Endothelial cell of umbilical vein (primary cell): ENCODE measurements around the gene CILP. TPM values are rescaled to one million over a fixed set of nuclear protein-coding genes. Genes with fewer than 3 reads are reported as not detected.

Experiments used
- BruUV-seq: library from RNA; stranded (reverse); fragments of 400-500 nt; replicated peaks from 2 replicates; lab custom pipeline; 2021; lab: Mats Ljungman, UMichigan
- CTCF ChIA-PET: fragments of 300-600, 350-600 bp; sonication (Branson Sonifier 250); formaldehyde crosslinking; loops from one replicate; lab custom pipeline; 2021; ENCODE audit warnings: antibody characterized with exemption, inconsistent platforms; lab: Charles Lee
- POLR2A ChIA-PET: fragments of 300-600, 350-600 bp; sonication (Branson Sonifier 250); formaldehyde crosslinking; loops from one replicate; lab custom pipeline; 2021; ENCODE audit warnings: antibody characterized with exemption, inconsistent platforms; lab: Charles Lee
- DNase-seq: peaks from one replicate; pipeline ENCODE4 v3.0.0-alpha.2; 2011; ENCODE audit warnings: low read depth, low spot score
- FAIRE-seq: peaks from 2 replicates; lab custom pipeline; 2011; peaks lifted over from hg19 to GRCh38; lab: Jason Lieb, UNC
- H2AFZ ChIP-seq: 2 replicates; pipeline ENCODE4 v1.6.0; 2012; ENCODE audit warnings: low read depth, low read length, control low read depth, inconsistent platforms
- H3K27ac ChIP-seq: 2 replicates; pipeline ENCODE4 v1.5.1; 2011; ENCODE audit warnings: low read depth, mild to moderate bottlenecking, control low read depth, low read length, moderate library complexity; ENCODE audit not compliant: insufficient read depth
- H3K27me3 ChIP-seq, 2 experiments: 2 replicates each; pipeline versions ENCODE4 v1.6.0 to v1.6.1; 2011; ENCODE audit warnings: low read length in 2 of 2, mixed read lengths in 1 of 2; ENCODE audit not compliant: control insufficient read depth in 2 of 2, insufficient read depth in 2 of 2
- H3K36me3 ChIP-seq, 2 experiments: 2 replicates in 1 of 2; 3 replicates in 1 of 2; pipeline ENCODE4 v1.5.1; 2011; ENCODE audit warnings: low read length in 2 of 2, mild to moderate bottlenecking in 1 of 2, moderate library complexity in 1 of 2; ENCODE audit not compliant: control insufficient read depth in 2 of 2, insufficient read depth in 2 of 2; ENCODE audit errors: extremely low read depth in 1 of 2
- H3K4me1 ChIP-seq: 3 replicates; pipeline ENCODE4 v1.5.1; 2011; ENCODE audit warnings: mild to moderate bottlenecking, low read length; ENCODE audit not compliant: control insufficient read depth, insufficient read depth; ENCODE audit errors: extremely low read depth
- H3K4me2 ChIP-seq: 2 replicates; pipeline ENCODE4 v1.6.1; 2011; ENCODE audit warnings: low read length, control low read depth, mixed read lengths; ENCODE audit not compliant: insufficient read depth
- H3K4me3 ChIP-seq, 3 experiments: fragments of 200-600 bp in 1 of 3; sonication (generic), shearing (Covaris generic) in 1 of 3; replicated peaks in 1 of 3; 2 replicates each; pipeline ENCODE4 v1.5.1; 2011 to 2016; ENCODE audit warnings: control low read depth in 3 of 3, low read length in 3 of 3, mild to moderate bottlenecking in 2 of 3, inconsistent platforms in 1 of 3, low read depth in 1 of 3, moderate library complexity in 1 of 3; ENCODE audit not compliant: insufficient read depth in 1 of 3
- H3K79me2 ChIP-seq: 2 replicates; pipeline ENCODE4 v1.6.0; 2012; ENCODE audit warnings: low read length, inconsistent platforms; ENCODE audit not compliant: control insufficient read depth, insufficient read depth
- H3K9ac ChIP-seq: replicated peaks from 2 replicates; pipeline ENCODE3; 2011; ENCODE audit warnings: low read length, control low read depth; ENCODE audit not compliant: insufficient read depth; ENCODE audit errors: extremely low read depth
- H3K9me1 ChIP-seq: replicated peaks from 3 replicates; pipeline ENCODE4 v1.6.0; 2011; ENCODE audit warnings: mild to moderate bottlenecking, low read length; ENCODE audit not compliant: control insufficient read depth, insufficient read depth; ENCODE audit errors: extremely low read depth
- H3K9me3 ChIP-seq: replicated peaks from 2 replicates; pipeline ENCODE4 v1.5.1; 2012; ENCODE audit warnings: low read length, inconsistent platforms; ENCODE audit not compliant: control insufficient read depth, insufficient read depth
- H4K20me1 ChIP-seq: replicated peaks from 2 replicates; pipeline ENCODE3; 2011; ENCODE audit warnings: mild to moderate bottlenecking, low read length; ENCODE audit not compliant: control insufficient read depth, insufficient read depth; ENCODE audit errors: extremely low read depth
- CTCF ChIP-seq, 2 donors: IDR thresholded peaks; 1 replicate in 1 of 2; 2 replicates in 1 of 2; pipeline ENCODE4 v1.5.1; 2011; ENCODE audit warnings: low read length in 2 of 2, mild to moderate bottlenecking in 2 of 2, moderate library complexity in 2 of 2, control low read depth in 1 of 2, inconsistent platforms in 1 of 2, low read depth in 1 of 2; ENCODE audit not compliant: insufficient read depth in 1 of 2; ENCODE audit errors: extremely low read depth in 1 of 2
- EZH2 ChIP-seq: IDR thresholded peaks from 2 replicates; pipeline ENCODE4 v1.6.1; 2012; ENCODE audit warnings: borderline replicate concordance, low read depth, mild to moderate bottlenecking, moderate library complexity, low read length, inconsistent platforms; ENCODE audit not compliant: severe bottlenecking
- FOS ChIP-seq: IDR thresholded peaks from 2 replicates; pipeline ENCODE4 v1.6.1; 2011; ENCODE audit warnings: mild to moderate bottlenecking, low read length, moderate library complexity, borderline replicate concordance; ENCODE audit not compliant: insufficient read depth
- GATA2 ChIP-seq: IDR thresholded peaks from 2 replicates; pipeline ENCODE4 v1.7.0; 2011; ENCODE audit warnings: low read depth, mild to moderate bottlenecking, moderate library complexity, mixed read lengths, low read length; ENCODE audit not compliant: insufficient read length, insufficient read depth
- JUN ChIP-seq: IDR thresholded peaks from 2 replicates; pipeline ENCODE4 v1.6.1; 2011; ENCODE audit warnings: borderline replicate concordance, low read depth; ENCODE audit not compliant: insufficient read length, insufficient read depth
- MAX ChIP-seq: IDR thresholded peaks from 2 replicates; pipeline ENCODE4 v1.6.1; 2011; ENCODE audit not compliant: insufficient read depth, insufficient read length
- POLR2A ChIP-seq: IDR thresholded peaks from 2 replicates; pipeline ENCODE4 v1.6.1; 2012; ENCODE audit warnings: low read depth, mild to moderate bottlenecking, control low read depth, low read length
- POLR2AphosphoS5 ChIP-seq: IDR thresholded peaks from 2 replicates; pipeline ENCODE4 v1.6.1; 2012; ENCODE audit warnings: low read depth, mild to moderate bottlenecking, control low read depth, low read length, moderate library complexity; ENCODE audit not compliant: insufficient read depth
- dilution Hi-C: fragments of 300-500 bp; cut with MboI; formaldehyde crosslinking; loops from one replicate; pipeline ENCODE4 v1.15.0; 2019; ENCODE audit warnings: low sequenced_read_pairs; ENCODE audit not compliant: extremely low pct_ligation_motif_present
- intact Hi-C: fragments of 100-400 bp; cut with micrococcal nuclease; formaldehyde crosslinking; loops from one replicate; pipeline ENCODE4 v1.10.0; 2022
- polyA plus RNA-seq, 4 experiments: library from polyadenylated mRNA; depleted of rRNA in 3 of 4; stranded (reverse) in 3 of 4; unstranded in 1 of 4; fragments of >200 nt; gene quantifications; 2 replicates each; pipeline versions ENCODE4 v1.2.1 to v1.2.3, GENCODE V29; 2011 to 2012; ENCODE audit warnings: missing spikeins in 1 of 4
- total RNA-seq: library from RNA; stranded (reverse); gene quantifications from 2 replicates; pipeline ENCODE4 v1.2.3, GENCODE V29; 2021

CILP gene
- total and polyA plus RNA-seq, 2 donors (not counting 3 experiments of a cell fraction or from before 2014, with no cell fraction given): 0.01 TPM; not detected in 1

GRCh38 chr15:65221697-65222096, 10.4 kb upstream of the CILP start:
- Histone ChIP-seq H3K9me1 (no peaks in the 10 kb centered on the region), H4K20me1 (no peaks in the 10 kb centered on the region), H2AFZ (no peak overlapping the region), H3K9me3 (no peaks in the 10 kb centered on the region), H3K27ac (no peak overlapping the region), H3K4me3 (no peak overlapping the region), H3K27me3 (peaks cover 0 to 6% of the 10 kb centered on the region in 2 experiments), H3K79me2 (no peaks in the 10 kb centered on the region), H3K36me3 (no peaks in the 10 kb centered on the region), H3K4me2 (no peak overlapping the region), H3K9ac (no peak overlapping the region), H3K4me1 (no peaks in the 10 kb centered on the region)
- ChIA-PET POLR2A (interaction anchor here (0.6 kb wide), 1 partner anchor 907 kb away, joined by 5 read pairs; no protein-coding TSS in a partner anchor), CTCF (interaction anchor here (1.3 to 2.6 kb wide), 3 partner anchors 10 to 76 kb away, joined by 3 to 6 read pairs (median 5); partner anchors contain the start of gene CILP)
- FAIRE-seq (no peak), DNase-seq (no peak)
- intact Hi-C loops: no loop called here
- no peak for TF ChIP-seq CTCF (IDR thresholded peaks at IDR 0.05; ENCODE audit: extremely low read depth in 1 of 2, insufficient read depth in 1 of 2, low read depth in 1 of 2, low read length in 2 of 2)
- TF ChIP-seq POLR2A: no peak
- TF ChIP-seq MAX: no peak
- TF ChIP-seq JUN: no peak
- dilution Hi-C loops: no loop called here
- no TSS peak for BruUV-seq

- Histone ChIP-seq H3K4me1 (no peaks in the 10 kb centered on the region), H3K9ac (no peak overlapping the region), H3K4me2 (no peak overlapping the region), H2AFZ (no peak overlapping the region), H3K9me1 (no peaks in the 10 kb centered on the region), H4K20me1 (no peaks in the 10 kb centered on the region), H3K79me2 (no peaks in the 10 kb centered on the region), H3K27ac (no peak overlapping the region), H3K9me3 (no peaks in the 10 kb centered on the region), H3K36me3 (no peaks in the 10 kb centered on the region), H3K27me3 (peaks cover 0 to 5% of the 10 kb centered on the region in 2 experiments), H3K4me3 (no peak overlapping the region)
- CTCF ChIA-PET: no interaction called here
- TF ChIP-seq GATA2: no peak
- no peak for TF ChIP-seq POLR2A
- no peak for TF ChIP-seq POLR2AphosphoS5
- TF ChIP-seq EZH2: no peak
- TF ChIP-seq FOS: no peak
- dilution Hi-C loops (no loop called here), intact Hi-C loops (no loop called here)
- FAIRE-seq: no peak
- BruUV-seq: no TSS peak
- DNase-seq: no peak
- POLR2A ChIA-PET: no interaction called here
These were observed 7.9 kb upstream of the CILP start for GRCh38 chr15:65219137-65219536.
